Adrenal gland (tissue), 5 donors: ENCODE data around the gene OR10AG1.

Experiments used
- CTCF ChIP-seq, 6 experiments: fragments of 450-650 bp in 4 of 6; fragments of 200-600 bp in 2 of 6; sonication (generic) in 1 of 6; IDR thresholded peaks; 1 replicate in 5 of 6; 2 replicates in 1 of 6; pipeline versions ENCODE4 v1.5.1 to v1.8.0; 2016 to 2021; ENCODE audit warnings: antibody characterized with exemption in 6 of 6, mild to moderate bottlenecking in 2 of 6, moderate library complexity in 1 of 6
- POLR2A ChIP-seq, 2 donors: fragments of 450-650 bp; IDR thresholded peaks; one replicate each; pipeline ENCODE4 v1.6.1; 2017; ENCODE audit warnings: antibody characterized with exemption in 2 of 2, mild to moderate bottlenecking in 2 of 2, moderate library complexity in 1 of 2
- donor health status: DM: no; HTN: no; CAD: no.

GRCh38 chr11:55966391-55966790 lies 3.4 kb downstream of the OR10AG1 start:
- TF ChIP-seq CTCF (IDR thresholded peaks at IDR 0.05) = no peak
- no peak for TF ChIP-seq POLR2A (IDR thresholded peaks at IDR 0.05)
